Adrenal gland (tissue), 12 donors: Measurements from ENCODE around the gene SLC15A1. TPM values are rescaled to one million over a fixed set of nuclear protein-coding genes. Genes with fewer than 3 reads are reported as not detected.
A peak's percentile ranks its signal among the peaks of the same experiment; 100 is the strongest.

Experiments used
- DNase-seq, 7 donors: peaks; one replicate each; pipeline ENCODE4 v3.0.0-alpha.2; 2019 to 2020
- H3K27ac ChIP-seq, 5 donors: fragments of 200-600 bp; sonication (generic) in 4 of 5; 1 replicate in 3 of 5; 2 replicates in 2 of 5; pipeline versions ENCODE4 v1.5.1 to v1.8.0; 2016 to 2020; ENCODE audit warnings: mild to moderate bottlenecking in 1 of 5
- H3K27me3 ChIP-seq: fragments of 200-600 bp; 2 replicates; pipeline ENCODE4 v1.8.0; 2021
- H3K36me3 ChIP-seq, 2 donors: fragments of 200-600 bp; replicated peaks in 1 of 2; 1 replicate in 1 of 2; 2 replicates in 1 of 2; pipeline versions ENCODE4 v1.5.1 to v1.8.0; 2018 to 2022
- H3K4me1 ChIP-seq, 2 donors: fragments of 200-600 bp; replicated peaks in 1 of 2; 1 replicate in 1 of 2; 2 replicates in 1 of 2; pipeline versions ENCODE4 v1.5.1 to v1.8.0; 2018 to 2021
- H3K4me3 ChIP-seq, 4 donors: fragments of 200-600 bp; sonication (generic) in 3 of 4; one replicate each; pipeline ENCODE4 v1.5.1; 2016 to 2018
- H3K9me3 ChIP-seq, 3 donors: fragments of 200-600 bp; sonication (generic) in 1 of 3; replicated peaks in 1 of 3; 1 replicate in 2 of 3; 2 replicates in 1 of 3; pipeline versions ENCODE4 v1.5.1 to v1.8.0; 2016 to 2021
- POLR2A ChIP-seq, 2 donors: fragments of 450-650 bp; IDR thresholded peaks; one replicate each; pipeline ENCODE4 v1.6.1; 2017; ENCODE audit warnings: antibody characterized with exemption in 2 of 2, mild to moderate bottlenecking in 2 of 2, moderate library complexity in 1 of 2
- WGBS, 4 donors: extraction: QIAGEN DNeasy Blood & Tissue Kit in 2 of 4; methylation state at CpG; one replicate each; pipeline versions ENCODE4 v1.1.5 to v1.1.7; 2013 to 2017; 5-methylcytosine and 5-hydroxymethylcytosine counted together
- intact Hi-C, 2 donors: fragments of 100-400 bp; cut with DNase I; formaldehyde crosslinking; loops; one replicate each; pipeline versions ENCODE4 v1.14.1 to v1.15.0; 2022 to 2023
- polyA plus RNA-seq, 3 donors: library from polyadenylated mRNA; stranded (reverse); fragments of 200-250 nt in 2 of 3; fragments of 350-450 nt in 1 of 3; fragmentation: Illumina TruSeq in 1 of 3; extraction: RNeasy Lipid Tissue Mini Kit (QIAGEN cat#74804) in 1 of 3; gene quantifications; one replicate each; pipeline ENCODE4 v1.2.3, GENCODE V29; 2013 to 2014
- total RNA-seq, 9 donors: library from RNA; depleted of rRNA in 4 of 9; stranded (reverse); fragments of >200 nt in 4 of 9; fragments of 120-200 nt in 1 of 9; fragmentation: NEBNext Ultra II Directional in 1 of 9; extraction: Animal tissue kit (Norgen Biotek cat#: 25700) in 1 of 9; gene quantifications; one replicate each; pipeline versions ENCODE4 v1.1.0 to v1.2.4, GENCODE V29; 2013 to 2023
- TF ChIP-seq, protein P1 (sequence below), 6 experiments: fragments of 450-650 bp in 4 of 6; fragments of 200-600 bp in 2 of 6; sonication (generic) in 1 of 6; IDR thresholded peaks; 1 replicate in 5 of 6; 2 replicates in 1 of 6; pipeline versions ENCODE4 v1.5.1 to v1.8.0; 2016 to 2021; ENCODE audit warnings: antibody characterized with exemption in 6 of 6, mild to moderate bottlenecking in 2 of 6, moderate library complexity in 1 of 6
- donor health status: healthy with polysubstance abuse.
- donor health status: Bipolar disorder and iron deficiency.
- donor health status: DM: yes; HTN: yes; CAD: no.
- donor health status: DM: no; HTN: no; CAD: no.
- donor health status: DM: no; HTN: no; CAD: no.
- donor health status: DM: yes; HTN: yes; CAD: no.

SLC15A1 gene
- total and polyA plus RNA-seq, 12 donors = 0.06 to 0.17 (median 0.07) TPM; not detected in 8

DNA sequence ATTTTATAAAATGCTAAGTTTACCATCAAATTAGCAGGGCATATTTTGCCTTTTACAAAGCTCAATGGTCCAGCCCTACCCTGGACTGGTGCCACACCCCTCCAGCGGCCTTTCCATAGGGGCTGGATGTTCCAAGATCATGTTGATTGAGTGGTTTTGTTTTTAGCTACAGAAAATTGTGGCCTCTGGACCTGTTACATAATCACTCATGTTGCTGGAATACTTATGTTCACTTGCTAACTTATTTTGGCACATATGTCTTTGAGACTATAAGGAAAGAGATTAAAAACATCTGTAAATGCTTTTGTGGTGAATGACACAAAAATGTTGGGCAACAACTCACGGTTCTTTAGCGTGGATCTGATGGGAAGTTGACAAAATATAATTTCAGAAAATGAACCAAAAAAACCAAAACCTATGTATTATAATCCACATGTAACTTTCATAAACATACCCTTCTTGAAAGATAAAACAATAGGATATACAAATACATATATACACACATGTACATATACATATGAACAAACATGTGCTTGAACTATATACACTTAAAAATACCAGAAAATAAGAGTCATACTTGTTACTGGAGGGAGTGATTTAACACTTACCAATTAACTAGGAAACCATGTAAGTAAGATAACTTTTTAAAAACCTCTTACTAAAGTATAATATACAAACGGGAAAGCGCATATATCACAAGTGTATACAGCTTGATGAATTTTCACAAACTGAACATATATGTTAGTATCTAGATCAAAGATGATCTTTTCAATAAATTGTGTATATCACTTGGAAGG is 46.6 kb upstream of the SLC15A1 start:
- Histone ChIP-seq H3K9me3 (no peaks in the 10 kb centered on the region), H3K36me3 (no peaks in the 10 kb centered on the region), H3K27me3 (no peaks in the 10 kb centered on the region), H3K4me3 (no peak overlapping the region), H3K27ac (no peak overlapping the region), H3K4me1 (no peaks in the 10 kb centered on the region)
- 83 to 87% (median 85%) methylated on average over 5 of the region's 5 CpGs for WGBS, 4 donors
- TF ChIP-seq, protein P1, sequence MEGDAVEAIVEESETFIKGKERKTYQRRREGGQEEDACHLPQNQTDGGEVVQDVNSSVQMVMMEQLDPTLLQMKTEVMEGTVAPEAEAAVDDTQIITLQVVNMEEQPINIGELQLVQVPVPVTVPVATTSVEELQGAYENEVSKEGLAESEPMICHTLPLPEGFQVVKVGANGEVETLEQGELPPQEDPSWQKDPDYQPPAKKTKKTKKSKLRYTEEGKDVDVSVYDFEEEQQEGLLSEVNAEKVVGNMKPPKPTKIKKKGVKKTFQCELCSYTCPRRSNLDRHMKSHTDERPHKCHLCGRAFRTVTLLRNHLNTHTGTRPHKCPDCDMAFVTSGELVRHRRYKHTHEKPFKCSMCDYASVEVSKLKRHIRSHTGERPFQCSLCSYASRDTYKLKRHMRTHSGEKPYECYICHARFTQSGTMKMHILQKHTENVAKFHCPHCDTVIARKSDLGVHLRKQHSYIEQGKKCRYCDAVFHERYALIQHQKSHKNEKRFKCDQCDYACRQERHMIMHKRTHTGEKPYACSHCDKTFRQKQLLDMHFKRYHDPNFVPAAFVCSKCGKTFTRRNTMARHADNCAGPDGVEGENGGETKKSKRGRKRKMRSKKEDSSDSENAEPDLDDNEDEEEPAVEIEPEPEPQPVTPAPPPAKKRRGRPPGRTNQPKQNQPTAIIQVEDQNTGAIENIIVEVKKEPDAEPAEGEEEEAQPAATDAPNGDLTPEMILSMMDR (IDR thresholded peaks at IDR 0.05) = no peak
- no peak for TF ChIP-seq POLR2A (IDR thresholded peaks at IDR 0.05)
- peak in 1 of 7 donors; percentile 17 for DNase-seq
- intact Hi-C loops = no loop called here

DNA sequence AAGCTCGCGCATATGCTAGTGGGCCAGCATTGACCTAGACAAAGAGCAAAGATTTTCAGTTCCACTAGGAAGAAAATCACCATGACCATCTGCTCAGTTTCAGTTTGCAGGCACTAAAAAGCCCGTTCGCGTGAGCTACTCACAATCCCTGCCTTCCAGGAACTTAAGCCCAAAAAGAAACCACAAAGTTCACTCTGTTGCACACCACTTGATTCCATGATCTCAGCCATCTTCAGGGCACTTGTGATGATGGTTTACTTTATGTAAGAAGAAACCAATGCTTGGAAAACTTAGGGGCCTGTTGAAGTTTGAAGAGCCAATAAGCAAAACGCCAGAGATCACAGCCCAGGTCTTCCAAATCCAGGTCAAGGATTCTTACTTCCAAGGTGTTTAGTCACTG is 45.0 kb upstream of the SLC15A1 start:
- intact Hi-C loops = no loop called here
- no peaks in the 10 kb centered on the region for H3K4me1 ChIP-seq
- no peaks in the 10 kb centered on the region for H3K36me3 ChIP-seq
- no peaks in the 10 kb centered on the region for H3K27me3 ChIP-seq
- no peak overlapping the region for H3K27ac ChIP-seq
- no peak overlapping the region for H3K4me3 ChIP-seq
- peak in 1 of 7 donors; percentile 9 for DNase-seq
- no peaks in the 10 kb centered on the region for H3K9me3 ChIP-seq
- WGBS, 4 donors = 84 to 89% (median 87%) methylated on average over 6 of the region's 6 CpGs
- no peak for TF ChIP-seq POLR2A (IDR thresholded peaks at IDR 0.05)
- TF ChIP-seq, protein P1 (IDR thresholded peaks at IDR 0.05) = no peak

DNA sequence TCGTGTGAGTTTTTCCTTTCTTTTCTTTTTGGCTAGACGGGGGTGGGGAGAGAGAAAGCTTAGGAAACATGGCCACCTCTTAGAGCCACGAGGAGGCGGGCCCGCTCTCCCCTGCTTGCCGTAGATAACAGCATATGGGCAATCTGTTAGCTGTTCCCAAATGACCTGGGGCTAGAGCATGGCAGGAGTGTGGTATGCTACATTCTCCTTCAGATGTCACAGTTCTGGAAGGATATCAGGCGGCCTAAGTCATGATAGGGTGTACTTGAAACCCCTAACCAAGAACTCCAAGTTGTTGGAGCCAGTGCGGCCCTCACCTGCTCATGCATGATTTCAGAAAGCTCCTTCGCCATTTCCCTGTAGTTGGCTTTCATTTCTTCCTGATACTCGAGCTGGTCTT is 44.3 kb upstream of the SLC15A1 start:
- Histone ChIP-seq H3K36me3 (no peaks in the 10 kb centered on the region), H3K27me3 (no peaks in the 10 kb centered on the region), H3K27ac (no peak overlapping the region), H3K4me1 (no peaks in the 10 kb centered on the region), H3K4me3 (no peak overlapping the region), H3K9me3 (no peaks in the 10 kb centered on the region)
- intact Hi-C loops = no loop called here
- 89 to 97% (median 93%) methylated on average over 10 of the region's 10 CpGs for WGBS, 4 donors
- peak in 1 of 7 donors; percentile 3 for DNase-seq
- TF ChIP-seq, protein P1 (IDR thresholded peaks at IDR 0.05) = no peak
- TF ChIP-seq POLR2A (IDR thresholded peaks at IDR 0.05) = no peak

GRCh38 chr13:98796191-98796590 is 43.7 kb upstream of the SLC15A1 start:
- no peaks in the 10 kb centered on the region for H3K27me3 ChIP-seq
- H3K36me3 ChIP-seq = no peaks in the 10 kb centered on the region
- H3K9me3 ChIP-seq = no peaks in the 10 kb centered on the region
- no peak overlapping the region for H3K4me3 ChIP-seq
- no peak overlapping the region for H3K27ac ChIP-seq
- 89 to 93% (median 91%) methylated on average over 5 of the region's 5 CpGs for WGBS, 4 donors
- DNase-seq = no peak
- intact Hi-C loops = no loop called here
- no peaks in the 10 kb centered on the region for H3K4me1 ChIP-seq
- TF ChIP-seq, protein P1 (IDR thresholded peaks at IDR 0.05) = no peak
- no peak for TF ChIP-seq POLR2A (IDR thresholded peaks at IDR 0.05)
